Daoy (cell line): ENCODE results near the gene ST13. TPM values are rescaled to one million over a fixed set of nuclear protein-coding genes. Genes with fewer than 3 reads are reported as not detected.
"Not testable (repeated sequence)": the region's sequence is repeated elsewhere in the genome, so short reads cannot be mapped to it uniquely, and the experiment has no call there.

Experiments used
- DNase-seq: peaks from one replicate; pipeline ENCODE4 v3.0.0-alpha.2; 2015; ENCODE audit warnings: low read depth
- total RNA-seq: library from RNA; depleted of rRNA; stranded (reverse); fragments of >200 nt; shearing (Covaris generic); gene quantifications from 2 replicates; pipeline ENCODE4 v1.2.3, GENCODE V29; 2014

Gene ST13
- total RNA-seq, 1 experiment from 2014 or later: 178 TPM

- no peak for DNase-seq
Observed at GRCh38 chr22:40838486-40838885, 18.0 kb downstream of the ST13 start.

GRCh38 chr22:40834619-40835018 lies 21.8 kb downstream of the ST13 start:
- DNase-seq: no peak

- DNase-seq: no peak
Observed at GRCh38 chr22:40829131-40829530, 27.3 kb downstream of the ST13 start.

- DNase-seq: no peak
Observed at GRCh38 chr22:40826984-40827741, 29.3 kb downstream of the ST13 start.

DNA sequence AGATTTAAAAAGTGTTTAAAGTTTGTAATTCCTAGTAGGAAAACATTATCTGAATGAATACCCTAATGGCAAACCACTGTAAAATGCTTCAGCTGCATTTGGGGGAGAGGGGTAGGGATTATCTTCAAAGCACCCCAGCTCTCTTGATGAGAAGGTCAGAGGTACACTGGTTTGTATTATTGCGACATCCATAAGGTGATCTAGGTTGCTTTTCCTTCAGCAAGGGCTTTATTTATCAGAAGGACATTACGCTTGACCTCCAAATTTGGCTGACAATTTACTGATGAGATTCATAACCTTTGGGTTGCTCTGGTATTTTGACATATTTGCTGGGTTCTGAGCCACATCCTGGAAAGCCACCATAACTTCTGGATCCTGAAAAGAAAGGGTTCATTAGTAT lies 30.1 kb downstream of the ST13 start:
- DNase-seq: not testable (repeated sequence)

DNA sequence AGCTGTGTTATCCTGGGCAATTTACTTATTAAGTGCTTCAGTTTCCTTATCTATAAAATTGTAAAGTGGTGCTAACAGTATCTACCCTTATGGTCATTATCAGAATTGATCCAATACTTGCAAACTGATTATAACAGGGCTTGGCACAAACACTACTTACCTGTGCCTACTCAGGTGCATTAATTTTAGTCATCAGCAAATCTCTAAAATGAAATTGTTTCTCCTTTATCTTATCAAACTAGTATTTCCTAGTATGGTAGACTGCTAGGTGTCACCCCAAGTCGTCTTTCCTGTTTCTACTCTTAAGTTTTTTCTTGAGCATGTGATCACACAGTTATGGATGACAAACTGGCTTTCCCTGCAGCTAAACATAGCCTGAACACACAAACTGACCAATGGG lies 33.0 kb downstream of the ST13 start:
- no peak for DNase-seq

DNA sequence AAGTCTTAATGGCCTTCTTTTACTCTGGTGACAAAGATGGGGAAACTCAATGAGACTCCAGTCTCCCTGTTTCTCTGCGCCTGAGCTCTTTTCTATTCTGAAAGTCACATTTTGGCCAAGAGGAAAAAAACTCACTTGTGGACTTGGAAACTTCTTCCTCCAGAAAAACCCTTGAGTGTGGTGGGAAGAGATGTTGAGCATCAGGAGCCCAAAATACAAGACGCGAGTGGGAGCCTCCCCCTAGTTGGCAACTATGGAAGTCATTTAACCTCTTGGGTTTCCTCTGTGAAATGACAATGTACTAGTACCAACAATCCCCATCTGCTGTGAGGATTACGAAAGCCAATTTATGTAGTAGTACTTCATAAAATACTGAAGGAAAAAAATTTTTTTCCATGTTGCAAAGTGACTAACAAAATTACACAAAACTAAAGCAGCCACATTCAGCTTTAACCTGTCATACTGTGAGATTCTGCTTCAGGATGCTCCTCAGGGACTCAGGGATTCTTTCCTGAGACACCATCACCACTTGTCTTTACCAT lies 36.8 kb downstream of the ST13 start:
- DNase-seq: no peak

DNA sequence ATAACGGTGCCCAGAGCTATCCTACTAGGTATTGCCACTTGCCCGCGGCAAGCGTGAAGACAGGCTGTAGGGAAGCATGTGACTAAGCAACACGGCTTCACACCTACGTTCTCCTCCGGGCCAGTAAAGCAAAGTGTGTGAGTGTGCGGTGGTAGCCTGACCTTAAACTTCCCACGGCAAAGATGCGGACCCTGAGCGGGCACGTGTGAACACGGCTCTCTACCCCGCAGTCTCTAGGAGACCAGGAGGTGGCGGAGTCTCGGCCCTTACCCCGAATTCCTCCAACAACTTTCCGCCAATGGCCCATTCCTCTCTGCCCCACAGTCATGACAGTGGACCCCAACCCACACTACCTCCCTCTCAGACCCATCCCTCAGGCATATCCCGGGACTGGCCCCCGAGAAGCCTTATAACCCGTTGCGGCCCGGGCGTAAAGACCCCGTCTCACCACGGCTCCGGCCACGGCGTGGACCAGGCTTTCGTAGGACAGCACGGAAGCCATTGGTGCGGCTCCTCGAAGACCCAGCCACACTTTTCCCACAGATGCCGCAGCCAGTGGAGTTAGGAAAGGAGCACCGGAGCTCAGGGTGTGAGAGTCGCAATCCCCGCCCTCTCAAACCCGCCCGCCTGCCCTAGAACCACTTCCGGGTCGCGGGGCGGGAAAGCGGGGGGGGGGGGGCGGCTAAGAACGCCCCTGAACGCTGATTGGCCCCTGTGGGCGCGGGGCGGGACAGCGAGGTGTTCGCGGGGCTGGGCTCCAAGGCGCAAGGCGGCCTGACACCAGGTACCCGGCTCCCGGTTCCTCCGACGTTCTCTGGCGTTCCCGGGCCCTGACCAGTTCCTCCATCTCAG lies 37.5 kb downstream of the ST13 start, which contains the start of gene SLC25A17:
SLC25A17 (minus strand) TSS at position 600 of the 852 bp plus-strand sequence; CDS start at position 502, 98 bp downstream.
- DNase-seq: peak; percentile 91

- no peak for DNase-seq
Observed at GRCh38 chr22:40818192-40818746, 38.2 kb downstream of the ST13 start.

- DNase-seq: no peak
Observed at GRCh38 chr22:40817737-40818136, 38.7 kb downstream of the ST13 start.

GRCh38 chr22:40813912-40814315 lies 42.5 kb downstream of the ST13 start:
- no peak for DNase-seq

DNA sequence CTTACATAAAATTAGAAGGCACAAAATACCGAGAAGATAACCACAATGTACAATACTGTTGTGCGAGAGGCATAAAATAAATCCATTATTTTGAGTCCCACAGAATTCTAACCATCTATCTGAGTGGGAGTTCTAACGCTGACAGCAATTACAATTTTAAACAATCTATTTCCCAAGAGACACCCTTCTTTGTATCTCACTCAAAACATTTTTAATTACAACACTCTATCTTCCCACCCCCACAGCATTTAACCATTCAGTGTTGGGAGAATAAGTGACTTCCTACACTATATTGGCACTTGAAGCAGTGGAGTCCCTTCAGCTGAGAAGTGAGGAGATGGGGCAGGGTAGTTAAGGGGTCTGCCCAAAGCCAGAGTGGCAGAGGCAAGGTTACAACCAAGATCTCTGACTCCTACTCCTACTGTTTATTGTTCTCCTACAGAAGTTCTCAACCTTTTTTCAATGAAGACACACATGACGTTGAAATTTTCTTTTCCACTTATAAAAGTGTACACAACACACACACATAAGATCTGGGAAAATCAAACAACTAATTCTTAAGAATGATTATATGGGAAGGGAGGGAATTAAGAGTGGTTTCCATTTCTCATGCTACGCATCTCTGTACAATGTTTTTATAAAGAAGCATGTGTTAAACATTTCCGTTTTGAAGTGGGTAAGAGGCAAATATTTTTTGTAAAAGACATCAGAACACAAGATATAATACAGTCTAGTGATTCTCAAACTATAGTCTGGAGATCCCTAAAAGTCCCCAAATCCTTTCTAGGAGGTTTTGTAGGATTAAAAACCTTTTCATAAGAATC lies 48.2 kb downstream of the ST13 start:
- DNase-seq: no peak

DNA sequence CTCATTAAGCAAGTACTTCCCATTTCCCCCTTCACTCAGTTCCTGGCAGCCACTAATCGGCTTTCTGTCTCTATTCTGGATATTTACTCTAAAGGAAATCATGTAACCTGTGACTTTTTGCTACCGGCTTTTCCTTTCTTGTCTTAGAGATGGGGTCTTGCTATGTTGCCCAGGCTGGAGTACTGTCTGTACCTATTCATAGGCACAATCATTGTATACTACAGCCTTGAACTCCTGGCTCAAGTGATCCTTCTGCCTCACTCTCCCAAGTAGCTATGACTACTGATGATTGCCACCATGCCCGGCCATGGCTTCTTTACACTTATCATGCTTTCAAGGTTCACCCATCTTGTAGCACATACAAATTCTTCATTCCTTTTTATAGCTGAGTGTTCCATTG lies 49.7 kb downstream of the ST13 start:
- no peak for DNase-seq

GRCh38 chr22:40805699-40806203 lies 50.7 kb downstream of the ST13 start:
- no peak for DNase-seq

- no peak for DNase-seq
Observed at GRCh38 chr22:40805239-40805638, 51.2 kb downstream of the ST13 start.

DNA sequence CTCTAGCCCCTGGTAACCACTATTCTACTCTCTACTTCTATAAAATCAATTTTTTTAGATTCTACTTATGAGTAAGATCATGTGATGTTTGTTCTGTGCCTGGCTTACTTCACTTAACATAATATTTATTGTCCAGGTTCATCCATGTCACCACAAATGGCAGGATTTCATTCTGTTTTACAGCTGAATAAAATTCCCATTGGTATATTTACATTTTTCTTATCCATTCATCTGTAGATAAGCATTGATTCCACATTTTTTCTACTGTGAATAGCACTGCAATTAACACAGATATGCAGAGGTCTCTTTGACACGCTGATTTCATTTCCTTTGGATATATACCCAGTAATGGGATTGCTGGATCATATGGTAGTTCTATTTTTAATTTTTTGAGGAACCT lies 53.1 kb downstream of the ST13 start:
- DNase-seq: no peak

DNA sequence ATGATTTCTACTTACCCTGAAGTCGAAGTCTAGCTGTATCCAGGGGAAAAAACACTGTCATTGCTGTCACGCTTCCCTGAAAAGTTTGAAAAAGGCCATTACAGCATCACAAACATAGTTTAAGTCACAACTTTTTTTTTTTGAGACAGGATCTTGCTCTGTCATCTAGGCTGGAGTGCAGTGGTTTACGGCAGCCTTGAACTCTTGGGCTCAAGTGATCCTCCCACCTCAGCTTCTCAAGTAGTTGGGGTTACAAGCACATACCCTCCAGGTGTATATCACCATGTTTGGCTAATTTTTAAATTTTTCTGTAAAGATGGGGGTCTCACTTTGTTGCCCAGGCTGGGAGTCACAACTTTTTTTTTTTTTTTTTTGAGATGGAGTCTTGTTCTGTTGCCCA lies 57.4 kb downstream of the ST13 start:
- DNase-seq: no peak

GRCh38 chr22:40797427-40797826 lies 59.0 kb downstream of the ST13 start:
- DNase-seq: no peak

DNA sequence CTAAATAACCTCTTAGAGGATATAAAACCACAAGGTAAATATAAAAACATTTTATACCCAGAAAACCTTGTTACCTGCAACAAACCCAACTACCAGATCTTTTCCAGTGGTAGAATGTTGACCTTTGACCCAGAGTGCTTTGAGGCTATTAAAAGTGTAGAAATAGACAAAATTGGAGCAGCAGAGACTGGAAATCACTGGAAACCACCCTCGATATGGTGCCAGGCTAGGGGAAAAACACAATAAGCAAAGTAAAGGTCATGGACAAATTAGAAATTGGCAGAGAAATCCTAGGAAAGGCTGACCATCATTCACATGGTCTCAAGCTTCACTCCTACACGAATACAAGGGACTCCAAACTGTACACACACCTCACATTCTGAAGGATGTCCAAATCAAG lies 64.0 kb downstream of the ST13 start:
- no peak for DNase-seq

DNA sequence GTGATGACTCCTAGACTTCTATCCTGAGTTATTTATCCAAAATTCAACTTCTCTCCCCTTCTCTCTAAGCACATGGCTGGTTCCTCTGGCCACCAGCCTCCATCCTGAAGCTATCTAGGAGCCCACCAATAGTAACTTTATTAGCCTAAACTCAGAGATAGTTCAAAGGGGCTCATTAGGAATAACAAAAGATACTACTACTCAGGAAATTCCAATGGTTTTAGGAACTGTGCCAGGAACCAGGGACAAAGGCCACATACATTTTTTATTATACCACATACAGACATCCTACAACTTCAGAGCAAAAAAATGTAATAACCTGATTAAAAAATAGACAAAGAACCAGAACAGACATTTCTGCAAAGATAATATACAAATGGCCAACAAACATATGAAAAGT lies 65.2 kb downstream of the ST13 start:
- DNase-seq: peak; percentile 21

GRCh38 chr22:40789131-40789530 lies 67.3 kb downstream of the ST13 start:
- no peak for DNase-seq
